Stimulated activated CD8-positive, alpha-beta memory T cell treated with anti-CD3 and anti-CD28 coated beads, Interleukin-4, amount 100 ng/mL, for 1 hour (primary cell): ENCODE measurements around the gene AZU1.
"Not testable (repeated sequence)": the region's sequence is repeated elsewhere in the genome, so short reads cannot be mapped to it uniquely, and the experiment has no call there.

Source experiments
- DNase-seq, 2 donors: peaks; one replicate each; pipeline ENCODE4 v3.0.0-alpha.2; 2020; ENCODE audit warnings: low read depth in 2 of 2, low spot score in 1 of 2

Gene AZU1

GRCh38 chr19:853014-853585, 25.5 kb downstream of the AZU1 start:
- no peak for DNase-seq

- DNase-seq: not testable (repeated sequence)
These were observed 26.1 kb downstream of the AZU1 start for GRCh38 chr19:853614-854220.

- DNase-seq: no peak
These were observed 26.9 kb downstream of the AZU1 start for GRCh38 chr19:854549-854948.

- no peak for DNase-seq
These were observed 27.5 kb downstream of the AZU1 start for GRCh38 chr19:855142-855541.

GRCh38 chr19:855566-856120, 28.0 kb downstream of the AZU1 start:
- no peak for DNase-seq

GRCh38 chr19:858284-858683, 30.6 kb downstream of the AZU1 start:
- DNase-seq: no peak

GRCh38 chr19:858868-859843, 31.5 kb downstream of the AZU1 start, which contains the start of gene CFD:
Gene CFD (plus strand): TSS chr19:859664. CDS start chr19:859690, 26 bp downstream.
- no peak for DNase-seq

GRCh38 chr19:861141-861755, 33.6 kb downstream of the AZU1 start:
- DNase-seq: no peak

GRCh38 chr19:861756-862580, 34.3 kb downstream of the AZU1 start:
- DNase-seq: peak in 1 of 2 donors; percentile 57

GRCh38 chr19:862581-863314, 35.1 kb downstream of the AZU1 start:
- peak in 1 of 2 donors; percentile 67 for DNase-seq

- no peak for DNase-seq
These were observed 35.6 kb downstream of the AZU1 start for GRCh38 chr19:863315-863620.

- no peak for DNase-seq
These were observed 39.2 kb downstream of the AZU1 start for GRCh38 chr19:866769-867300.

GRCh38 chr19:867301-867793, 39.7 kb downstream of the AZU1 start:
- DNase-seq: no peak

GRCh38 chr19:867855-868457, 40.3 kb downstream of the AZU1 start:
- DNase-seq: no peak

GRCh38 chr19:868458-869244, 41.0 kb downstream of the AZU1 start:
- no peak for DNase-seq

GRCh38 chr19:869245-870177, 41.9 kb downstream of the AZU1 start:
- DNase-seq: no peak

GRCh38 chr19:870314-870713, 42.7 kb downstream of the AZU1 start:
- DNase-seq: no peak
